Measurements from ENCODE around the gene PLEKHA5.
"Not testable (repeated sequence)": the region's sequence is repeated elsewhere in the genome, so short reads cannot be mapped to it uniquely, and the experiment has no call there.

PLEKHA5 gene

GRCh38 chr12:19322376-19322775 lies 192.8 kb downstream of the PLEKHA5 start:
- no peak overlapping the region for H3K27ac Mint-ChIP-seq
- H3K9me3 Mint-ChIP-seq = peaks cover 2 to 3% of the 10 kb centered on the region in 2 donors
- ATAC-seq (replicated peaks) (no peak), DNase-seq (no peak)
- no peaks in the 10 kb centered on the region for H3K4me1 Mint-ChIP-seq
- peaks cover 0 to 3% of the 10 kb centered on the region in 2 donors for H3K36me3 Mint-ChIP-seq
- H3K27me3 Mint-ChIP-seq = no peaks in the 10 kb centered on the region
- H3K4me3 Mint-ChIP-seq = no peak overlapping the region

- no peaks in the 10 kb centered on the region for H3K4me1 Mint-ChIP-seq
- no peak overlapping the region for H3K4me3 Mint-ChIP-seq
- H3K36me3 Mint-ChIP-seq = peaks cover 0 to 3% of the 10 kb centered on the region in 2 donors
- DNase-seq (no peak), ATAC-seq (replicated peaks) (no peak)
- peaks cover 2 to 4% of the 10 kb centered on the region in 2 donors for H3K9me3 Mint-ChIP-seq
- H3K27ac Mint-ChIP-seq = no peak overlapping the region
- H3K27me3 Mint-ChIP-seq = no peaks in the 10 kb centered on the region
Observed at GRCh38 chr12:19323805-19324204, 194.3 kb downstream of the PLEKHA5 start.

- DNase-seq = no peak
- H3K4me3 Mint-ChIP-seq = no peak overlapping the region
- no peak overlapping the region for H3K27ac Mint-ChIP-seq
- no peaks in the 10 kb centered on the region for H3K27me3 Mint-ChIP-seq
- H3K4me1 Mint-ChIP-seq = no peaks in the 10 kb centered on the region
- peaks cover 0 to 3% of the 10 kb centered on the region in 2 donors for H3K36me3 Mint-ChIP-seq
- ATAC-seq (replicated peaks) = no peak
- peaks cover 2 to 4% of the 10 kb centered on the region in 2 donors for H3K9me3 Mint-ChIP-seq
Observed at GRCh38 chr12:19326102-19326501, 196.6 kb downstream of the PLEKHA5 start.

GRCh38 chr12:19332196-19332595 lies 202.7 kb downstream of the PLEKHA5 start:
- Mint-ChIP-seq H3K4me1 (no peaks in the 10 kb centered on the region), H3K4me3 (no peak overlapping the region), H3K36me3 (peaks cover 0 to 3% of the 10 kb centered on the region in 2 donors), H3K9me3 (peaks cover 2% of the 10 kb centered on the region in 2 donors), H3K27ac (no peak overlapping the region), H3K27me3 (no peaks in the 10 kb centered on the region)
- ATAC-seq (replicated peaks) (no peak), DNase-seq (no peak)

GRCh38 chr12:19338405-19338804 lies 208.9 kb downstream of the PLEKHA5 start:
- ATAC-seq (replicated peaks) (no peak), DNase-seq (no peak)
- no peak overlapping the region for H3K4me3 Mint-ChIP-seq
- peaks cover 0 to 5% of the 10 kb centered on the region in 2 donors for H3K36me3 Mint-ChIP-seq
- no peaks in the 10 kb centered on the region for H3K4me1 Mint-ChIP-seq
- peaks cover 2 to 5% of the 10 kb centered on the region in 2 donors for H3K9me3 Mint-ChIP-seq
- no peaks in the 10 kb centered on the region for H3K27me3 Mint-ChIP-seq
- H3K27ac Mint-ChIP-seq = no peak overlapping the region

DNA sequence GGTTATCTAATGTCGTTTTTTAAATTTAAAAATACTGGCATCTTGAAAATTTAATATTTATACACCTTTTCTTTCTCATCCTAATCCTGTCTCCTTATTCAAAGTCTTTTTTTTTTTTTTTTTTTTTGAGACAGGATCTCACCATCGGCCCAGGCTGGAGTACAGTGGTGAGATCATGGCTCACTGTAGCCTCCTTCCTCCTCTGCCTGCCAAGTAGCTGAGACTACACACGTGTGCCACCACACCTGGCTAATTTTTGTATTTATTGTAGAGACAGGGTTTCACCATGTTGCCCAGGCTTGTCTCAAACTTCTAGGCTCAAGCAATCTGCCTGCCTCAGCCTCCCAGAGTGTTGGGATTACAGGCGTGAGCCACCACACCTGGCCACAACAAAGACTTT lies 221.3 kb downstream of the PLEKHA5 start:
- H3K9me3 Mint-ChIP-seq; H3K4me1 Mint-ChIP-seq; H3K27me3 Mint-ChIP-seq; ATAC-seq (replicated peaks); H3K27ac Mint-ChIP-seq; H3K36me3 Mint-ChIP-seq; DNase-seq; H3K4me3 Mint-ChIP-seq: not testable (repeated sequence)

GRCh38 chr12:19351346-19351745 lies 221.8 kb downstream of the PLEKHA5 start:
- peaks cover 0 to 9% of the 10 kb centered on the region in 2 donors for H3K36me3 Mint-ChIP-seq
- no peak for ATAC-seq (replicated peaks)
- H3K27ac Mint-ChIP-seq = no peak overlapping the region
- H3K4me3 Mint-ChIP-seq = no peak overlapping the region
- H3K27me3 Mint-ChIP-seq = no peaks in the 10 kb centered on the region
- no peaks in the 10 kb centered on the region for H3K4me1 Mint-ChIP-seq
- DNase-seq = no peak
- peaks cover 3% of the 10 kb centered on the region in 2 donors for H3K9me3 Mint-ChIP-seq

DNA sequence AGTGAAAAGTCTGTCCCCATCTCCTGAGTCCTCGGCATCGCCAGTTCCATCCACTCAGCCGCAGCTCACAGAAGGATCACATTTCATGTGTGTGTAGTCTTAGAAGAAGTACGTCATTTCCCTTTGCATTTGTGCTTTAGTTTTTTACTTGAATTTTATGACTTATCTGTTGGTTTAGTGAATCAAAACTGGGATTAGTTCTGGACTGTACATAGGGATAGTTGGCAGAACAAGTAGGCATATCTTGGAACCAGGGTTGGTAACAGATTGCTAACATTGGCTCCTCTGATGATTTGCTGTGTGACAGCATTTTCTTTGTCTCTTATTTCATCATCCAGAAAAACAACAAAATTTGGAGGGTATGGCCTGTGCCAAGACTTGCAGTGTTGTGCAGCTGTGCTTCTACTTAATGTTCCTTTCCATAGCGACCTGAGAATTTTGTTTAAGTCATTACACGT lies 240.2 kb downstream of the PLEKHA5 start:
- H3K27me3 Mint-ChIP-seq = no peaks in the 10 kb centered on the region
- ATAC-seq (replicated peaks) (no peak), DNase-seq (no peak)
- no peak overlapping the region for H3K27ac Mint-ChIP-seq
- H3K9me3 Mint-ChIP-seq = no peaks in the 10 kb centered on the region
- H3K36me3 Mint-ChIP-seq = peaks cover 0 to 2% of the 10 kb centered on the region in 2 donors
- no peak overlapping the region for H3K4me3 Mint-ChIP-seq
- no peaks in the 10 kb centered on the region for H3K4me1 Mint-ChIP-seq

DNA sequence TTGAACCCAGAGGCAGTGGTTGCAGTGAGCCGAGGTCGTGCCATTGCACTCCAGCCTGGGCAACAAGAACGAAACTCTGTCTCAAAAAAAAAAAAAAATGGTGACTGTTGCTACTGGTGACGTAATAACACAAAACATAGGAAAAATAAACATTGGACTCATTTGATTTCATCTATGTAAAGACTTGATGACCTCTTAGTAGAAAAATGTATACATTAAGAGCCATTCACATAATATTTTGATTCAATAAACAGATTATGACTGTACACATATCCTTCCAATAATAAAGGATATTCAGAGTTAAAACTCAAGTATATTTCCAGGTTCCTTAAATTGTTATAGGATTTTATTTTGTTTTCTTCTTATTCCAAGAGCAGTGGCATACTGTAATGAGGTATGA lies 244.1 kb downstream of the PLEKHA5 start:
- DNase-seq = no peak
- no peak overlapping the region for H3K27ac Mint-ChIP-seq
- H3K4me1 Mint-ChIP-seq = no peaks in the 10 kb centered on the region
- no peak overlapping the region for H3K4me3 Mint-ChIP-seq
- ATAC-seq (replicated peaks) = no peak
- no peaks in the 10 kb centered on the region for H3K36me3 Mint-ChIP-seq
- H3K9me3 Mint-ChIP-seq = no peaks in the 10 kb centered on the region
- no peaks in the 10 kb centered on the region for H3K27me3 Mint-ChIP-seq

DNA sequence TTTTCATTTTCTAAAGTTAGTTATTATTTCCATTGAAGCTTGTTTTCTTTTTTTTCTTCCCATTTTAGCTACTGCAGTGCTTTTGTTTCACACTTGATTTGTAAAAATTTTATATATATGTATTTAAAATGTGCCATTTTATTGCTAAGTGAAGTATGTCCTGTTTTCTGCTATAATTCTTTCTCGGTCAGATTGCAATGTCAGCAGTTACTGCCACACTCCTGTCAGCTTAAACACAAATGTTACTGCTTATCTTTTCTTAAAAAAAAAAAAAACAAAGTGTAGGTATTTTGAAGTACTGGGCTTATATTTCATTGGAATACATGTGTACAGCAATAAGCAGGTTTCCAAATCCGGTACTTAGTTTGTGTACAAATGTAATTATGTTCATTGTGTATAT lies 246.4 kb downstream of the PLEKHA5 start:
- ATAC-seq (replicated peaks) = no peak
- no peaks in the 10 kb centered on the region for H3K27me3 Mint-ChIP-seq
- H3K9me3 Mint-ChIP-seq = no peaks in the 10 kb centered on the region
- DNase-seq = no peak
- H3K4me3 Mint-ChIP-seq = no peak overlapping the region
- no peak overlapping the region for H3K27ac Mint-ChIP-seq
- H3K4me1 Mint-ChIP-seq = no peaks in the 10 kb centered on the region
- H3K36me3 Mint-ChIP-seq = no peaks in the 10 kb centered on the region

GRCh38 chr12:19376691-19377090 lies 247.2 kb downstream of the PLEKHA5 start:
- Mint-ChIP-seq H3K36me3 (no peaks in the 10 kb centered on the region), H3K4me3 (no peak overlapping the region), H3K27ac (no peak overlapping the region), H3K9me3 (no peaks in the 10 kb centered on the region), H3K4me1 (no peaks in the 10 kb centered on the region), H3K27me3 (no peaks in the 10 kb centered on the region)
- DNase-seq = no peak
- no peak for ATAC-seq (replicated peaks)

DNA sequence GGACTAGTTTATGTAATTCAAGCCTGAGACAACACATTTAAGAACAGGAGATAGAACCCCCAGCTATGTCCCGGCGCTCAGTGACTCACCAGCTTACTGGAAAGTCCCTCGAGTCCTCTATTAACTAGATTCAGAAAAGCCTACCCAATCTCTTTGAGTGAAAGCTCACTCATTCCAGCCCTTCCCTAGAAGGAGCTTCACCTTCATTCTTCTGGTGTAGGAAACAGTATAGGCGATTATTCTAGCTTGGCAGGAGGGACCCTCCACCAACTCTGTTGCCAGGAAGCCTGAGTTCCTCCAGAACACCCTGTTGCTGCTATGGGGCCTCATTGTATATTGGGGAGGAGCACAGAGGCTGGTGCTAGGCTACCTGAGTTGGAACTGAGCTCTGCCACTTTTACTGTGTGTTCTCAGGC lies 252.6 kb downstream of the PLEKHA5 start:
- Mint-ChIP-seq H3K27ac (peak overlapping the region; percentile 25), H3K9me3 (no peaks in the 10 kb centered on the region), H3K4me1 (peaks cover 0 to 5% of the 10 kb centered on the region in 2 donors), H3K36me3 (no peaks in the 10 kb centered on the region), H3K4me3 (no peak overlapping the region), H3K27me3 (no peaks in the 10 kb centered on the region)
- ATAC-seq (replicated peaks) (peak; percentile 86 to 94), DNase-seq (peak; percentile 20)

GRCh38 chr12:19382563-19382962 lies 253.0 kb downstream of the PLEKHA5 start:
- Mint-ChIP-seq H3K9me3 (no peaks in the 10 kb centered on the region), H3K27ac (peak overlapping the region; percentile 25), H3K27me3 (no peaks in the 10 kb centered on the region), H3K36me3 (no peaks in the 10 kb centered on the region), H3K4me1 (peaks cover 0 to 5% of the 10 kb centered on the region in 2 donors), H3K4me3 (no peak overlapping the region)
- no peak for DNase-seq
- no peak for ATAC-seq (replicated peaks)

DNA sequence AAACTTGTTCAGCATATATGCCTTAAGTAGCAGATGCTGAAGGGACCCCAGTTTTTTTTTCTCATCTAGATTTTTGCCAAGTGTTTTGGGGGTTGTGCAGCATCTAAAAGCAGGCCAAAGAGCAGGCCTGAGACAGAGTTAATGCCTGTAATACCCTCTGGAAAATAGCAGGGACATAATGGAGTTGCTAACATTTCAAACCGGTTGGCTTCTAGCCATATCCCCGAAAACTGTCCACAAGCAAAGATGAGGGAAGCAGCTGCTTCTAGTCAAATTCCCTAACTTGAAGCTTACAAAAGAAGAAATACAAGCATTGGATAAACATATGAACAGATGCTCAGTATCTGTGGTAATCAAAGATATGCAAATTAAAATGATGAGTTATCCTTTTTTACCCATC lies 257.6 kb downstream of the PLEKHA5 start:
- DNase-seq (no peak), ATAC-seq (replicated peaks) (no peak)
- no peak overlapping the region for H3K27ac Mint-ChIP-seq
- H3K36me3 Mint-ChIP-seq = no peaks in the 10 kb centered on the region
- no peak overlapping the region for H3K4me3 Mint-ChIP-seq
- H3K9me3 Mint-ChIP-seq = no peaks in the 10 kb centered on the region
- peaks cover 0 to 5% of the 10 kb centered on the region in 2 donors for H3K4me1 Mint-ChIP-seq
- H3K27me3 Mint-ChIP-seq = no peaks in the 10 kb centered on the region

GRCh38 chr12:19388131-19388549 lies 258.6 kb downstream of the PLEKHA5 start:
- no peaks in the 10 kb centered on the region for H3K27me3 Mint-ChIP-seq
- H3K9me3 Mint-ChIP-seq = no peaks in the 10 kb centered on the region
- no peak for ATAC-seq (replicated peaks)
- no peak overlapping the region for H3K4me3 Mint-ChIP-seq
- H3K36me3 Mint-ChIP-seq = no peaks in the 10 kb centered on the region
- no peak for DNase-seq
- H3K27ac Mint-ChIP-seq = no peak overlapping the region
- H3K4me1 Mint-ChIP-seq = peaks cover 0 to 5% of the 10 kb centered on the region in 2 donors

- Mint-ChIP-seq H3K27ac (no peak overlapping the region), H3K9me3 (no peaks in the 10 kb centered on the region)
- DNase-seq = no peak
Observed at GRCh38 chr12:19390051-19390598, 260.6 kb downstream of the PLEKHA5 start.

More at GRCh38 chr12:19390051-19390598, 260.6 kb downstream of the PLEKHA5 start:
- H3K4me1 Mint-ChIP-seq = no peaks in the 10 kb centered on the region
- no peaks in the 10 kb centered on the region for H3K36me3 Mint-ChIP-seq
- no peaks in the 10 kb centered on the region for H3K27me3 Mint-ChIP-seq
- no peak overlapping the region for H3K4me3 Mint-ChIP-seq
- ATAC-seq (replicated peaks) = no peak
